HEK293 (cell line): ENCODE data around the gene ATF2.

Experiments used
- CTCF ChIA-PET: fragments of 350-600 bp; formaldehyde crosslinking; extraction: SDS; loops from one replicate; lab custom pipeline; 2021; ENCODE audit warnings: antibody characterized with exemption; lab: Yijun Ruan, JAX
- POLR2A ChIA-PET: fragments of 300-600 bp; formaldehyde crosslinking; extraction: SDS; loops from one replicate; lab custom pipeline; 2020; ENCODE audit warnings: antibody characterized with exemption, inconsistent platforms; lab: Yijun Ruan, JAX
- H3K27ac ChIP-seq: fragments of 200-500 bp; sonication (Bioruptor generic); 2 replicates; pipeline ENCODE4 v1.5.1; 2014; ENCODE audit warnings: low read depth, low read length, control low read depth, inconsistent platforms; ENCODE audit errors: extremely low read depth
- H3K36me3 ChIP-seq, 2 experiments: fragments of 200-500 bp in 1 of 2; sonication (Bioruptor generic) in 1 of 2; 1 replicate in 1 of 2; 2 replicates in 1 of 2; pipeline ENCODE4 v1.5.1; 2014 to 2017; ENCODE audit warnings: inconsistent platforms in 2 of 2, low read length in 2 of 2; ENCODE audit not compliant: control insufficient read depth in 2 of 2, insufficient read depth in 1 of 2
- H3K4me1 ChIP-seq: fragments of 200-500 bp; sonication (Bioruptor generic); 2 replicates; pipeline ENCODE4 v1.5.1; 2014; ENCODE audit warnings: mild to moderate bottlenecking, low read length, inconsistent platforms; ENCODE audit not compliant: control insufficient read depth, insufficient read depth
- H3K4me3 ChIP-seq: 2 replicates; pipeline ENCODE4 v1.5.1; 2011; ENCODE audit warnings: low read depth, mild to moderate bottlenecking, control low read depth, low read length, moderate library complexity
- H3K9me3 ChIP-seq: fragments of 200-500 bp; sonication (Bioruptor generic); 2 replicates; pipeline ENCODE4 v1.5.1; 2014; ENCODE audit warnings: low read depth, low read length, inconsistent platforms; ENCODE audit not compliant: control insufficient read depth, insufficient read depth
- HOXA7 ChIP-seq: sonication (generic); formaldehyde crosslinking; IDR thresholded peaks from 2 replicates; pipeline ENCODE4 v1.8.1; 2022; ENCODE audit warnings: missing genetic modification reagents, borderline replicate concordance
- ZFP69B ChIP-seq: fragments of 450-650 bp; formaldehyde crosslinking; IDR thresholded peaks from 2 replicates; pipeline ENCODE4 v1.5.1; 2016; ENCODE audit warnings: missing biosample characterization, missing genetic modification characterization
- ZNF138 ChIP-seq: fragments of 450-650 bp; formaldehyde crosslinking; IDR thresholded peaks from 2 replicates; pipeline ENCODE4 v1.5.1; 2016; ENCODE audit warnings: missing biosample characterization, missing genetic modification characterization, borderline replicate concordance
- ZNF174 ChIP-seq: fragments of 450-650 bp; formaldehyde crosslinking; IDR thresholded peaks from 2 replicates; pipeline ENCODE4 v1.5.0; 2017; ENCODE audit warnings: missing biosample characterization, mild to moderate bottlenecking, missing genetic modification characterization
- ZNF292 ChIP-seq: fragments of 450-650 bp; formaldehyde crosslinking; IDR thresholded peaks from 2 replicates; pipeline ENCODE4 v1.5.1; 2016; ENCODE audit warnings: low read depth, missing biosample characterization, missing genetic modification characterization, borderline replicate concordance
- ZNF302 ChIP-seq: fragments of 450-650 bp; formaldehyde crosslinking; IDR thresholded peaks from 2 replicates; pipeline ENCODE4 v1.5.1; 2016; ENCODE audit warnings: missing biosample characterization, missing genetic modification characterization, low read depth
- ZNF404 ChIP-seq: fragments of 450-650 bp; formaldehyde crosslinking; IDR thresholded peaks from 2 replicates; pipeline ENCODE4 v1.5.1; 2017; ENCODE audit warnings: missing biosample characterization, missing genetic modification characterization
- ZNF654 ChIP-seq: fragments of 450-650 bp; formaldehyde crosslinking; IDR thresholded peaks from 2 replicates; pipeline ENCODE4 v1.5.1; 2016; ENCODE audit warnings: low read depth, missing biosample characterization, missing genetic modification characterization
- ZNF658 ChIP-seq: fragments of 450-650 bp; formaldehyde crosslinking; IDR thresholded peaks from 2 replicates; pipeline ENCODE4; 2016; ENCODE audit warnings: missing biosample characterization, missing genetic modification characterization
- ZNF701 ChIP-seq: fragments of 450-650 bp; formaldehyde crosslinking; IDR thresholded peaks from 2 replicates; pipeline ENCODE4 v1.5.1; 2016; ENCODE audit warnings: missing biosample characterization, missing genetic modification characterization
- ZNF785 ChIP-seq: fragments of 450-650 bp; formaldehyde crosslinking; IDR thresholded peaks from 2 replicates; pipeline ENCODE4 v1.5.1; 2016; ENCODE audit warnings: missing biosample characterization, missing genetic modification characterization
- ZXDB ChIP-seq: fragments of 450-650 bp; formaldehyde crosslinking; IDR thresholded peaks from 2 replicates; pipeline ENCODE4 v1.5.1; 2016; ENCODE audit warnings: missing biosample characterization, missing genetic modification characterization
- TF ChIP-seq, protein P1 (sequence below): fragments of 450-650 bp; formaldehyde crosslinking; IDR thresholded peaks from 2 replicates; pipeline ENCODE4 v1.5.1; 2016; ENCODE audit warnings: missing biosample characterization, missing genetic modification characterization
- TF ChIP-seq, protein P2 (sequence below): fragments of 450-650 bp; formaldehyde crosslinking; IDR thresholded peaks from 2 replicates; pipeline ENCODE4 v1.5.1; 2016; ENCODE audit warnings: missing biosample characterization, missing genetic modification characterization
- TF ChIP-seq, protein P3 (sequence below): fragments of 450-650 bp; formaldehyde crosslinking; IDR thresholded peaks from 2 replicates; pipeline ENCODE4 v1.5.1; 2016; ENCODE audit warnings: missing biosample characterization, missing genetic modification characterization
- TF ChIP-seq, protein P4 (sequence below): fragments of 450-650 bp; formaldehyde crosslinking; IDR thresholded peaks from 2 replicates; pipeline ENCODE4 v1.5.1; 2017; ENCODE audit warnings: missing biosample characterization, mild to moderate bottlenecking, missing genetic modification characterization, moderate library complexity

Gene ATF2

DNA sequence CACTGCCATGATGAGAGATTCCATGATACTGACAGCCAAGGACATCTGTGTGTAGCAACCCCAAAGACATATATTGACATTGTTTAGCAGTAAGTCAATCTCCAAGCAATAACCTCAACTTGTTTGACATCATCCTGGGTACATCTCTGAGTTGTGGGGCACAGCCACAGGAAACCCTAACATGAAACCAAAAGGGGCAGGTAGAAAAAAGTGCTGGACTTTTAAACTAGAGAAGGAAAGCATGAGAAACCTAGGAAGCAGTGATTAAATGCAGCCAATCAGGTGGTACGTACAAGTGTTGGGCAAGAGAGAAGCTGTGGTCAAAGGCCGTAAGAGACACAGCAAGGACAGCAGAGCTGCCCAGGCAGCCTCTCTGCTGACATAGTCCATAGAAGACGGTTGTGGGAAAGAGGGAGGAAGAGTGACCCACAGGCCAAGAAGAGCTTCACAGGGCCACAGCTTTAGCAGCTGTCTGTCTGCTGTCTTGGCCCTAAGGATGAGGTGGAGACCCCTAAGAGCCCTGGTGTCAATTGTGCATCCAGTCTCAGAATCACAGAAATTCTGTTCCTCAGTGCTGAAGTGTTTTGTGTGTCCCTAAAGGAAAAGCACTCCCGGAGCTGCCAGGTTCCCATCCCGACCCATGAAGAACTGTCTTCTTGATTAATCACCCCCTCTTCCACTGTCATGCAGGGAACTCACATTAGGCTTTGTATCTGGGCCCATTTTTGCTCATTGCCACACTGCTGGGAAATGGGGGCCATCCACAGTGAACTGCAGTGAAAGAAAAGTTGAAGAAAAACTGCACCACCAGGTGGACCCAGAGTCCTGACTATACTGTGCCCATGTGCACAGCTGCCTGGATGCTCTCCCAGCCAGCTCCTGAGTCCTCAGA, 137.4 kb downstream of the ATF2 start:
- CTCF ChIA-PET = interaction anchor here (0.6 to 2.4 kb wide), 20 partner anchors 15 to 1067 kb away, joined by 3 to 18 read pairs (median 4); partner anchors contain the start of gene CHN1
- Histone ChIP-seq H3K27ac (no peak overlapping the region), H3K36me3 (no peaks in the 10 kb centered on the region), H3K9me3 (no peaks in the 10 kb centered on the region), H3K4me1 (no peaks in the 10 kb centered on the region), H3K4me3 (no peak overlapping the region)
- POLR2A ChIA-PET = interaction anchor here (1.5 kb wide), 1 partner anchor 138 kb away, joined by 3 read pairs; the partner anchor contains the start of gene ATF2
- TF ChIP-seq ZNF654 (tag by site-specific recombination) (peak; percentile 60), ZNF174 (no peak)
- TF ChIP-seq, protein P1, sequence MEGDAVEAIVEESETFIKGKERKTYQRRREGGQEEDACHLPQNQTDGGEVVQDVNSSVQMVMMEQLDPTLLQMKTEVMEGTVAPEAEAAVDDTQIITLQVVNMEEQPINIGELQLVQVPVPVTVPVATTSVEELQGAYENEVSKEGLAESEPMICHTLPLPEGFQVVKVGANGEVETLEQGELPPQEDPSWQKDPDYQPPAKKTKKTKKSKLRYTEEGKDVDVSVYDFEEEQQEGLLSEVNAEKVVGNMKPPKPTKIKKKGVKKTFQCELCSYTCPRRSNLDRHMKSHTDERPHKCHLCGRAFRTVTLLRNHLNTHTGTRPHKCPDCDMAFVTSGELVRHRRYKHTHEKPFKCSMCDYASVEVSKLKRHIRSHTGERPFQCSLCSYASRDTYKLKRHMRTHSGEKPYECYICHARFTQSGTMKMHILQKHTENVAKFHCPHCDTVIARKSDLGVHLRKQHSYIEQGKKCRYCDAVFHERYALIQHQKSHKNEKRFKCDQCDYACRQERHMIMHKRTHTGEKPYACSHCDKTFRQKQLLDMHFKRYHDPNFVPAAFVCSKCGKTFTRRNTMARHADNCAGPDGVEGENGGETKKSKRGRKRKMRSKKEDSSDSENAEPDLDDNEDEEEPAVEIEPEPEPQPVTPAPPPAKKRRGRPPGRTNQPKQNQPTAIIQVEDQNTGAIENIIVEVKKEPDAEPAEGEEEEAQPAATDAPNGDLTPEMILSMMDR (tag by site-specific recombination) = peak; percentile 59

DNA sequence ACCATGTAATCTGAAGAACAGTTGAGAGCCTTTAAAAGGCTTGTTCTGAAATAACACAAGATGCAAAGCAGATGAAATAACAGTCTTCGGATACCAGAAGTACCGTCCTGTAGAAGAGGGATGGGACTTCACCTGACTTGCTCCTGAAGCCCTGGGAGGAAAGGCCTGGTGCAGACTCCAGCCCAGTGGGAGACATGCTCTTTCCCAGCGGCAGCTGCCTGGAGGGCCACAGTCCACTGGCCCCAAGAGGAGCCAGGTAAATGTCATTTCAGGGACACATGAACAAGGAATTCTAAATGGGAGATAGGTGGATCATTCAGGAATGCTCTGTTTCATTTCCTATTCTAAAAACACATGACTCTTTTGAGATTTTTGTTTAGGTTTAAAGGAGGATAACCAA, 140.2 kb downstream of the ATF2 start:
- CTCF ChIA-PET = interaction anchor here (2.3 kb wide), 1 partner anchor 279 kb away, joined by 6 read pairs; no protein-coding TSS in a partner anchor
- no peak overlapping the region for H3K4me3 ChIP-seq
- H3K36me3 ChIP-seq = no peaks in the 10 kb centered on the region
- TF ChIP-seq HOXA7 (CRISPR knock-in tag) = no peak
- no peak for TF ChIP-seq ZNF701 (tag by site-specific recombination)
- TF ChIP-seq, protein P2, sequence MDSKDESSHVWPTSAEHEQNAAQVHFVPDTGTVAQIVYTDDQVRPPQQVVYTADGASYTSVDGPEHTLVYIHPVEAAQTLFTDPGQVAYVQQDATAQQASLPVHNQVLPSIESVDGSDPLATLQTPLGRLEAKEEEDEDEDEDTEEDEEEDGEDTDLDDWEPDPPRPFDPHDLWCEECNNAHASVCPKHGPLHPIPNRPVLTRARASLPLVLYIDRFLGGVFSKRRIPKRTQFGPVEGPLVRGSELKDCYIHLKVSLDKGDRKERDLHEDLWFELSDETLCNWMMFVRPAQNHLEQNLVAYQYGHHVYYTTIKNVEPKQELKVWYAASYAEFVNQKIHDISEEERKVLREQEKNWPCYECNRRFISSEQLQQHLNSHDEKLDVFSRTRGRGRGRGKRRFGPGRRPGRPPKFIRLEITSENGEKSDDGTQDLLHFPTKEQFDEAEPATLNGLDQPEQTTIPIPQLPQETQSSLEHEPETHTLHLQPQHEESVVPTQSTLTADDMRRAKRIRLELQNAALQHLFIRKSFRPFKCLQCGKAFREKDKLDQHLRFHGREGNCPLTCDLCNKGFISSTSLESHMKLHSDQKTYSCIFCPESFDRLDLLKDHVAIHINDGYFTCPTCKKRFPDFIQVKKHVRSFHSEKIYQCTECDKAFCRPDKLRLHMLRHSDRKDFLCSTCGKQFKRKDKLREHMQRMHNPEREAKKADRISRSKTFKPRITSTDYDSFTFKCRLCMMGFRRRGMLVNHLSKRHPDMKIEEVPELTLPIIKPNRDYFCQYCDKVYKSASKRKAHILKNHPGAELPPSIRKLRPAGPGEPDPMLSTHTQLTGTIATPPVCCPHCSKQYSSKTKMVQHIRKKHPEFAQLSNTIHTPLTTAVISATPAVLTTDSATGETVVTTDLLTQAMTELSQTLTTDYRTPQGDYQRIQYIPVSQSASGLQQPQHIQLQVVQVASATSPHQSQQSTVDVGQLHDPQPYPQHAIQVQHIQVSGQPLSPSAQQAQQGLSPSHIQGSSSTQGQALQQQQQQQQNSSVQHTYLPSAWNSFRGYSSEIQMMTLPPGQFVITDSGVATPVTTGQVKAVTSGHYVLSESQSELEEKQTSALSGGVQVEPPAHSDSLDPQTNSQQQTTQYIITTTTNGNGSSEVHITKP (tag by site-specific recombination) = no peak
- no peak for TF ChIP-seq ZNF404
- TF ChIP-seq ZFP69B (tag by site-specific recombination) = no peak
- no peak for TF ChIP-seq ZNF785
- TF ChIP-seq, protein P3, sequence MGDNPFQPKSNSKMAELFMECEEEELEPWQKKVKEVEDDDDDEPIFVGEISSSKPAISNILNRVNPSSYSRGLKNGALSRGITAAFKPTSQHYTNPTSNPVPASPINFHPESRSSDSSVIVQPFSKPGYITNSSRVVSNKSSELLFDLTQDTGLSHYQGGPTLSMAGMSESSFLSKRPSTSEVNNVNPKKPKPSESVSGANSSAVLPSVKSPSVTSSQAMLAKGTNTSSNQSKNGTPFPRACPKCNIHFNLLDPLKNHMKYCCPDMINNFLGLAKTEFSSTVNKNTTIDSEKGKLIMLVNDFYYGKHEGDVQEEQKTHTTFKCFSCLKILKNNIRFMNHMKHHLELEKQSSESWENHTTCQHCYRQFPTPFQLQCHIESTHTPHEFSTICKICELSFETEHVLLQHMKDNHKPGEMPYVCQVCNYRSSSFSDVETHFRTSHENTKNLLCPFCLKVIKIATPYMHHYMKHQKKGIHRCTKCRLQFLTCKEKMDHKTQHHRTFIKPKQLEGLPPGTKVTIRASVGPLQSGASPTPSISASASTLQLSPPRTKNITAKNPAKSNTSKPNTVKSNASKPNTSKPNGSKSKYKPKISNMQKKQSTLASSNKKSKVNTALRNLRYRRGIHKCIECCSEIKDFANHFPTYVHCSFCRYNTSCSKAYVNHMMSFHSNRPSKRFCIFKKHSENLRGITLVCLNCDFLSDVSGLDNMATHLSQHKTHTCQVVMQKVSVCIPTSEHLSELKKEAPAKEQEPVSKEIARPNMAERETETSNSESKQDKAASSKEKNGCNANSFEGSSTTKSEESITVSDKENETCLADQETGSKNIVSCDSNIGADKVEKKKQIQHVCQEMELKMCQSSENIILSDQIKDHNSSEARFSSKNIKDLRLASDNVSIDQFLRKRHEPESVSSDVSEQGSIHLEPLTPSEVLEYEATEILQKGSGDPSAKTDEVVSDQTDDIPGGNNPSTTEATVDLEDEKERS = no peak
- no peak for TF ChIP-seq ZNF658 (tag by site-specific recombination)
- no peak for TF ChIP-seq ZXDB (tag by site-specific recombination)
- no peak for TF ChIP-seq ZNF302 (tag by site-specific recombination)
- TF ChIP-seq, protein P4, sequence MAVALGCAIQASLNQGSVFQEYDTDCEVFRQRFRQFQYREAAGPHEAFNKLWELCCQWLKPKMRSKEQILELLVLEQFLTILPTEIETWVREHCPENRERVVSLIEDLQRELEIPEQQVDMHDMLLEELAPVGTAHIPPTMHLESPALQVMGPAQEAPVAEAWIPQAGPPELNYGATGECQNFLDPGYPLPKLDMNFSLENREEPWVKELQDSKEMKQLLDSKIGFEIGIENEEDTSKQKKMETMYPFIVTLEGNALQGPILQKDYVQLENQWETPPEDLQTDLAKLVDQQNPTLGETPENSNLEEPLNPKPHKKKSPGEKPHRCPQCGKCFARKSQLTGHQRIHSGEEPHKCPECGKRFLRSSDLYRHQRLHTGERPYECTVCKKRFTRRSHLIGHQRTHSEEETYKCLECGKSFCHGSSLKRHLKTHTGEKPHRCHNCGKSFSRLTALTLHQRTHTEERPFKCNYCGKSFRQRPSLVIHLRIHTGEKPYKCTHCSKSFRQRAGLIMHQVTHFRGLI (tag by site-specific recombination) = no peak
- TF ChIP-seq ZNF138 (tag by site-specific recombination) = no peak
- no peak for TF ChIP-seq ZNF292 (tag by site-specific recombination)
- TF ChIP-seq, all 188 proteins: peak for 0
- Histone ChIP-seq H3K4me1 (no peaks in the 10 kb centered on the region), H3K9me3 (no peaks in the 10 kb centered on the region), H3K27ac (no peak overlapping the region)
- POLR2A ChIA-PET = no interaction called here
